ENCODE data around the gene ANK2.

ANK2 gene

DNA sequence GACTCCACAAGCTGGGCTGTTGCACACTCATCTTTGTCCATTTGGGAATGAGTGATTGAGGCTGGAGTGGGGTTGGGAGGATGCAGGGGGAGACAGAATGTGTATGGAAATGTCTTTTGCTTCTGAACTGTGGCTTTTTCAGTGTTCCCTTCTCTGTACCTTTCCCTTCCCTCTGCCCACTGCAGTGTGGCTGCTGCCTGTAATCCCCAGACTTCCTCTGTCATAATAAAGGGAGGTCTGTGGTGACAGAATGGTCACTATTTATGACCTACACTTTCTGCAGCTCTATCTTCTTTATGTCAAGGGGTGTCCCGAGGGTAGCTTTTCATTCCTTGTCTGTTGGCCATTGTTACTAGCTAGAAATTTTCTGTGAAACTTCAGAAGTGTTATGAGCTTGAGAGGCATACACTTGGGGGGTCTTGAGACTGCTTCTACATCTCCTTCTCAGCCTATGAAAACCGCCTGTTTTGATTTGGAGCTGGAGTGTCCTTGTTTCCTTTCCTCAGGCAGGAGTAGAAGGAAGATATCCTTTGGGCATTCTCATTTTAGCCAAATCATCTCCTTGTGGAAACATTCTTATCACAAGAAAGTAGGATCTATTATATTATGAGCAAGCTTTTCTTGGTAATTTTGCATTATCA is 63.0 kb downstream of the ANK2 start:
- no peaks in the 10 kb centered on the region for H3K27me3 ChIP-seq (ENCODE audit: control insufficient read depth in 5 of 5, insufficient read depth in 4 of 5, low read length in 5 of 5)
- no peaks in the 10 kb centered on the region for H3K4me1 ChIP-seq (ENCODE audit: control insufficient read depth in 5 of 5, insufficient read depth in 5 of 5, low read length in 5 of 5)
- no peak overlapping the region for H3K9ac ChIP-seq (ENCODE audit: low read length in 5 of 5)
- no peak overlapping the region for H3K27ac ChIP-seq (ENCODE audit: low read depth, low read length)
- no peak overlapping the region for H3K4me3 ChIP-seq (ENCODE audit: low read depth in 1 of 5, low read length in 5 of 5)
- H3K9me3 ChIP-seq (ENCODE audit: control insufficient read depth in 5 of 5, low read length in 5 of 5): no peaks in the 10 kb centered on the region
- no peaks in the 10 kb centered on the region for H3K36me3 ChIP-seq (ENCODE audit: control insufficient read depth in 5 of 5, insufficient read depth in 5 of 5, low read length in 5 of 5)

GRCh38 chr4:113113151-113113550 is 63.7 kb downstream of the ANK2 start:
- H3K27me3 ChIP-seq (ENCODE audit: control insufficient read depth in 5 of 5, insufficient read depth in 4 of 5, low read length in 5 of 5): no peaks in the 10 kb centered on the region
- no peaks in the 10 kb centered on the region for H3K9me3 ChIP-seq (ENCODE audit: control insufficient read depth in 5 of 5, low read length in 5 of 5)
- no peak overlapping the region for H3K9ac ChIP-seq (ENCODE audit: low read length in 5 of 5)
- no peak overlapping the region for H3K27ac ChIP-seq (ENCODE audit: low read depth, low read length)
- H3K4me1 ChIP-seq (ENCODE audit: control insufficient read depth in 5 of 5, insufficient read depth in 5 of 5, low read length in 5 of 5): no peaks in the 10 kb centered on the region
- no peak overlapping the region for H3K4me3 ChIP-seq (ENCODE audit: low read depth in 1 of 5, low read length in 5 of 5)
- no peaks in the 10 kb centered on the region for H3K36me3 ChIP-seq (ENCODE audit: control insufficient read depth in 5 of 5, insufficient read depth in 5 of 5, low read length in 5 of 5)

DNA sequence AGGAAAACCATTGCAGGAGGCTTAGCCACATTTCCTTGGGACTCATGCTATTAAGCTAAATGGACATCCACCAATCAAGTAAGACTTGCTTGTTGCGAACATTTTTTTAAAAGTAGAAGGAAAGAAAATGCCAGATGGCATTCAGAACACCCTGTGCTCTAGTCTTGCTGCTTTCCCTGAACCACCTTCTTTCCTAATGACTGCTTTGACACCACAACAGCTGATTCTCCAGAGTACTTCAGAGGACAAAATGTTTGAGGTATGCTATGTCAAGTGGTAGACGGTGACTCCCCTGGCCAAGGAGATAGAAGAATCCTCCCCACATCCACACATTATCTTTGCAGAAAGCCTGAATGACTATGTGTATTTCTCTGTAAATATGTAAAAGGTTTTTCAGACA is 65.4 kb downstream of the ANK2 start:
- Histone ChIP-seq H3K4me1 (ENCODE audit: control insufficient read depth in 5 of 5, insufficient read depth in 5 of 5, low read length in 5 of 5) (no peaks in the 10 kb centered on the region), H3K27ac (ENCODE audit: low read depth, low read length) (no peak overlapping the region), H3K4me3 (ENCODE audit: low read depth in 1 of 5, low read length in 5 of 5) (no peak overlapping the region), H3K36me3 (ENCODE audit: control insufficient read depth in 5 of 5, insufficient read depth in 5 of 5, low read length in 5 of 5) (no peaks in the 10 kb centered on the region), H3K9me3 (ENCODE audit: control insufficient read depth in 5 of 5, low read length in 5 of 5) (no peaks in the 10 kb centered on the region), H3K27me3 (ENCODE audit: control insufficient read depth in 5 of 5, insufficient read depth in 4 of 5, low read length in 5 of 5) (no peaks in the 10 kb centered on the region), H3K9ac (ENCODE audit: low read length in 5 of 5) (no peak overlapping the region)

DNA sequence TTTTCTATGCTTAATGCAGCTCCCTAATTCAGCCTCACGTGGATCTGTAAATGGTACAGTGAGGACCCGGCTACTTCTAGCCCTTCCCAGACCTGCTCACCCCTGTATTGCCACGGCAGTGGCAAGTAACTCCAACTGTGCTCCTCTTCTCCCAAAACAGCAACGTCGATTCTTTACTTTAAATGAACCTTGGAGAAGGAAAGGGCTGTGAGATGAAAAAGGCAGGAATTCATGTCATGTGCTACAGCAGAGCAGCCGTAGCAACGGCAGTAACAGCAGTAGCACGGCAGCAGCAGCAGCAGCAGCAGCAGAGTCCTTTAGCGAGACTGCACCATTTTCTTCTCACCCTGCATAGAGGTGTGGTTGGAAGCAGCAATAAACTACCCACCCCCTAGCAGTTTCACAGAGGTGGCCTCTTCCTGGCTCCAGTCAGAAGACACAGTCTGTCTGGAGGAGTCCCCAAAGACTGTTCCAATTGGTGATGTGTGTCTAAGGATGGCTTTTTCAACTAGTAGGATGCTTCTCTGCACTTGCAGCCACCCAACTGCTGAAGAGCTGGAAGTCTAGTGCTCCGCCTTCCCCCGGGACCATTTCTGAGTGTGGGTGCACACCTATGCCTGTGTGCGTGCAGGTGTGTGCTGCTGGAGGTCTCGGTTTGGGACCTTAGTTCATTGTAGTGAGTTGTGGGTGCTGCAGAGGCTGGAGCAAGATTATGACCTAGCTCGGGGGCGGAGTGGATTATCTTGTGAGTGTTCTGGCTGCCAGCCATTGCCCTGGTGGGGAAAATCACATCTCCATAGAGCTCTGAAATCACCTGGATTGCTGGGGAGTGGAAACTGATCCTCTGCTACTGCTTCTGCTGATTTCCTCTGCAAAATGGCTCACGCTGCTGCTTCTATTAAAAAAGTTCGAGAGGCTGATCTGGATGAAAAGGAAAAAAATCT is 67.2 kb downstream of the ANK2 start:
- no peaks in the 10 kb centered on the region for H3K9me3 ChIP-seq (ENCODE audit: control insufficient read depth in 5 of 5, low read length in 5 of 5)
- no peaks in the 10 kb centered on the region for H3K27me3 ChIP-seq (ENCODE audit: control insufficient read depth in 5 of 5, insufficient read depth in 4 of 5, low read length in 5 of 5)
- no peaks in the 10 kb centered on the region for H3K36me3 ChIP-seq (ENCODE audit: control insufficient read depth in 5 of 5, insufficient read depth in 5 of 5, low read length in 5 of 5)
- H3K4me1 ChIP-seq (ENCODE audit: control insufficient read depth in 5 of 5, insufficient read depth in 5 of 5, low read length in 5 of 5): no peaks in the 10 kb centered on the region
- peak overlapping the region in 1 of 5 donors; percentile 10 for H3K4me3 ChIP-seq (ENCODE audit: low read depth in 1 of 5, low read length in 5 of 5)
- no peak overlapping the region for H3K9ac ChIP-seq (ENCODE audit: low read length in 5 of 5)
- no peak overlapping the region for H3K27ac ChIP-seq (ENCODE audit: low read depth, low read length)

- H3K4me3 ChIP-seq (ENCODE audit: low read depth in 1 of 5, low read length in 5 of 5): no peak overlapping the region
- H3K4me1 ChIP-seq (ENCODE audit: control insufficient read depth in 5 of 5, insufficient read depth in 5 of 5, low read length in 5 of 5): no peaks in the 10 kb centered on the region
- no peak overlapping the region for H3K27ac ChIP-seq (ENCODE audit: low read depth, low read length)
- no peaks in the 10 kb centered on the region for H3K27me3 ChIP-seq (ENCODE audit: control insufficient read depth in 5 of 5, insufficient read depth in 4 of 5, low read length in 5 of 5)
- no peak overlapping the region for H3K9ac ChIP-seq (ENCODE audit: low read length in 5 of 5)
- H3K9me3 ChIP-seq (ENCODE audit: control insufficient read depth in 5 of 5, low read length in 5 of 5): no peaks in the 10 kb centered on the region
- H3K36me3 ChIP-seq (ENCODE audit: control insufficient read depth in 5 of 5, insufficient read depth in 5 of 5, low read length in 5 of 5): no peaks in the 10 kb centered on the region
Measured at GRCh38 chr4:113117358-113117702, 67.9 kb downstream of the ANK2 start.

- H3K4me1 ChIP-seq (ENCODE audit: control insufficient read depth in 5 of 5, insufficient read depth in 5 of 5, low read length in 5 of 5): no peaks in the 10 kb centered on the region
- no peak overlapping the region for H3K4me3 ChIP-seq (ENCODE audit: low read depth in 1 of 5, low read length in 5 of 5)
- no peak overlapping the region for H3K9ac ChIP-seq (ENCODE audit: low read length in 5 of 5)
- no peaks in the 10 kb centered on the region for H3K27me3 ChIP-seq (ENCODE audit: control insufficient read depth in 5 of 5, insufficient read depth in 4 of 5, low read length in 5 of 5)
- no peak overlapping the region for H3K27ac ChIP-seq (ENCODE audit: low read depth, low read length)
- no peaks in the 10 kb centered on the region for H3K36me3 ChIP-seq (ENCODE audit: control insufficient read depth in 5 of 5, insufficient read depth in 5 of 5, low read length in 5 of 5)
- H3K9me3 ChIP-seq (ENCODE audit: control insufficient read depth in 5 of 5, low read length in 5 of 5): no peaks in the 10 kb centered on the region
Measured at GRCh38 chr4:113122066-113122465, 72.6 kb downstream of the ANK2 start.

- H3K36me3 ChIP-seq (ENCODE audit: control insufficient read depth in 5 of 5, insufficient read depth in 5 of 5, low read length in 5 of 5): no peaks in the 10 kb centered on the region
- H3K4me3 ChIP-seq (ENCODE audit: low read depth in 1 of 5, low read length in 5 of 5): no peak overlapping the region
- no peaks in the 10 kb centered on the region for H3K9me3 ChIP-seq (ENCODE audit: control insufficient read depth in 5 of 5, low read length in 5 of 5)
- H3K27me3 ChIP-seq (ENCODE audit: control insufficient read depth in 5 of 5, insufficient read depth in 4 of 5, low read length in 5 of 5): no peaks in the 10 kb centered on the region
- no peak overlapping the region for H3K9ac ChIP-seq (ENCODE audit: low read length in 5 of 5)
- no peaks in the 10 kb centered on the region for H3K4me1 ChIP-seq (ENCODE audit: control insufficient read depth in 5 of 5, insufficient read depth in 5 of 5, low read length in 5 of 5)
- H3K27ac ChIP-seq (ENCODE audit: low read depth, low read length): no peak overlapping the region
Measured at GRCh38 chr4:113125418-113125817, 76.0 kb downstream of the ANK2 start.

DNA sequence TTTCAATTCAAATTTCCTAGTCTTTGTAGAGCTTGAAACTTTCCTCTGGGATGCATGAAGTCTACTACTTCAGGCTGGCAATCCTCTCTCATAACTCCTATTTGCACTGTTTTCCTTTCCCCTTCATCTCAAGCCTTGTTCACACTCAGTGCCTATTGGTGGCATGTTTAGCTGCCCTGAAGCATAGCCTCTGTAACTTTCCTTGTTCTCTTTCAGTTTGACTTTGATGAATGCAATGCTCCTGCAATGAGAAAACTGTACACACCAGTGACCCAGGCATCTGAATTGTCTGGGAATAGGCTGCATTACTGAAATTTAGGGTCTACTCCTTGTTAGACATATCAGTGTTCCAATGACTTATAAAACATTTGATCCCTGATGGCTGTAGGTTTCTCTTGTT is 81.7 kb downstream of the ANK2 start:
- Histone ChIP-seq H3K27ac (ENCODE audit: low read depth, low read length) (no peak overlapping the region), H3K9me3 (ENCODE audit: control insufficient read depth in 5 of 5, low read length in 5 of 5) (no peaks in the 10 kb centered on the region), H3K9ac (ENCODE audit: low read length in 5 of 5) (no peak overlapping the region), H3K36me3 (ENCODE audit: control insufficient read depth in 5 of 5, insufficient read depth in 5 of 5, low read length in 5 of 5) (no peaks in the 10 kb centered on the region), H3K4me1 (ENCODE audit: control insufficient read depth in 5 of 5, insufficient read depth in 5 of 5, low read length in 5 of 5) (no peaks in the 10 kb centered on the region), H3K27me3 (ENCODE audit: control insufficient read depth in 5 of 5, insufficient read depth in 4 of 5, low read length in 5 of 5) (no peaks in the 10 kb centered on the region), H3K4me3 (ENCODE audit: low read depth in 1 of 5, low read length in 5 of 5) (no peak overlapping the region)

DNA sequence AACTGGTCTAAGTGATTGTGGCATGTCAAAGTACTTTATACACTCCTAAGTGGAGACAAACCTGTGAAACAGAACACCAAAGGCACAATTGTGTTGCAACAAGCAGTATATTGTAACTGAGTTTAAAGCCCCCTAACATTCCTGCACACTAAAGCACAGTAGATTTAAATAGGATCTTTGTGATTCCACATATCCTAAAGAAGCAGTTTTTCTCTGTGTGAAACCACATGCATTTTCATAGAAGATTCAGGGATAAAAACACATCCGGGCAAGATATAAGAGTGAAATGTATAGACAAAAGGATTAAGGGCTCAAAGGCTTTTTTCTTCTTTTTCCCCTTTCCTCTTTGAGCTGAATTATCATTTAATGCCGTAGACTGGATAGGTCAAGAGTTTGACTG is 82.2 kb downstream of the ANK2 start:
- Histone ChIP-seq H3K4me1 (ENCODE audit: control insufficient read depth in 5 of 5, insufficient read depth in 5 of 5, low read length in 5 of 5) (no peaks in the 10 kb centered on the region), H3K36me3 (ENCODE audit: control insufficient read depth in 5 of 5, insufficient read depth in 5 of 5, low read length in 5 of 5) (no peaks in the 10 kb centered on the region), H3K27me3 (ENCODE audit: control insufficient read depth in 5 of 5, insufficient read depth in 4 of 5, low read length in 5 of 5) (no peaks in the 10 kb centered on the region), H3K27ac (ENCODE audit: low read depth, low read length) (no peak overlapping the region), H3K9ac (ENCODE audit: low read length in 5 of 5) (no peak overlapping the region), H3K4me3 (ENCODE audit: low read depth in 1 of 5, low read length in 5 of 5) (no peak overlapping the region), H3K9me3 (ENCODE audit: control insufficient read depth in 5 of 5, low read length in 5 of 5) (no peaks in the 10 kb centered on the region)

DNA sequence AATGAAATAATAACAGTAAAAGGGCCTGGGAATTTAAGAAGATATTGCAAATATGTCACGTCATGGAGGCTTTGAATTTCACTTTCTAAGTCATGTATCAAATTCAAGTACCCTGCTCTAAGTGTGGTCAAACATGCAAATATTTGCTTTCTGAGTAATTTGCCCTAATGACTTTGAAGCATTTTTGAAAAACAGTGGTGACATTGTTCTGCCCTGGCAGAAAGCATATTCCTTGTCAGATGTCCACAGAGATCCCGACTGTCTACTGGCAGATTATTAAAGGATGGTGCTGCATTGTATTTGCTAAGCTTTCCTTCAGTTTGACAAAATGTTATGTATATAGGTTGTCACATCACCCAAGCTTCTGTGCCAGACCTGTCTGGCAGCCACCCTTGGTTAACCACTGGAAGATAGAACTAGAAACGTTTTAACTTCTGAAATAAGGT is 92.5 kb downstream of the ANK2 start:
- peaks cover 0 to 14% (median 12%) of the 10 kb centered on the region in 5 donors for H3K4me1 ChIP-seq (ENCODE audit: control insufficient read depth in 5 of 5, insufficient read depth in 5 of 5, low read length in 5 of 5)
- no peak overlapping the region for H3K9ac ChIP-seq (ENCODE audit: low read length in 5 of 5)
- H3K27me3 ChIP-seq (ENCODE audit: control insufficient read depth in 5 of 5, insufficient read depth in 4 of 5, low read length in 5 of 5): no peaks in the 10 kb centered on the region
- H3K4me3 ChIP-seq (ENCODE audit: low read depth in 1 of 5, low read length in 5 of 5): no peak overlapping the region
- H3K36me3 ChIP-seq (ENCODE audit: control insufficient read depth in 5 of 5, insufficient read depth in 5 of 5, low read length in 5 of 5): no peaks in the 10 kb centered on the region
- H3K9me3 ChIP-seq (ENCODE audit: control insufficient read depth in 5 of 5, low read length in 5 of 5): no peaks in the 10 kb centered on the region
- no peak overlapping the region for H3K27ac ChIP-seq (ENCODE audit: low read depth, low read length)

Data from subcutaneous abdominal adipose tissue (tissue), 5 donors.